Body of pancreas (tissue), 4 donors: Measurements from ENCODE around the gene DUSP12. TPM values are rescaled to one million over a fixed set of nuclear protein-coding genes. Genes with fewer than 3 reads are reported as not detected.

ENCODE experiments used
- ATAC-seq: fragments of 150-250 bp; one replicate; pipeline ENCODE4 v1.9.1; 2016
- DNase-seq, 4 donors: peaks; one replicate each; pipeline ENCODE4 v3.0.0-alpha.2; 2019
- H3K27ac ChIP-seq, 4 donors: fragments of 200-600 bp; sonication (generic); 1 replicate in 3 of 4; 2 replicates in 1 of 4; pipeline versions ENCODE4 v1.5.1 to v1.6.1; 2016 to 2019; ENCODE audit warnings: mild to moderate bottlenecking in 1 of 4, mixed read lengths in 1 of 4, moderate library complexity in 1 of 4
- H3K27me3 ChIP-seq, 2 donors: fragments of 200-600 bp; sonication (generic); one replicate each; pipeline ENCODE4 v1.6.0; 2016; ENCODE audit warnings: mild to moderate bottlenecking in 1 of 2
- H3K36me3 ChIP-seq, 2 donors: fragments of 200-600 bp; sonication (generic); replicated peaks in 1 of 2; 2 replicates each; pipeline ENCODE4 v1.5.1; 2016; ENCODE audit warnings: low read depth in 2 of 2; ENCODE audit not compliant: insufficient read depth in 1 of 2
- H3K4me1 ChIP-seq: fragments of 200-600 bp; sonication (generic); one replicate; pipeline ENCODE4 v1.6.0; 2016
- H3K4me3 ChIP-seq, 2 donors: fragments of 200-600 bp; sonication (generic); 1 replicate in 1 of 2; 2 replicates in 1 of 2; pipeline ENCODE4 v1.5.1; 2016 to 2019
- H3K9me3 ChIP-seq, 3 donors: fragments of 200-600 bp; sonication (generic); 1 replicate in 2 of 3; 2 replicates in 1 of 3; pipeline ENCODE4 v1.5.1; 2016
- POLR2A ChIP-seq, 3 donors: fragments of 450-650 bp; IDR thresholded peaks; one replicate each; pipeline ENCODE4 v1.6.1; 2016; ENCODE audit warnings: antibody characterized with exemption in 3 of 3, mild to moderate bottlenecking in 2 of 3
- WGBS, 2 donors: methylation state at CpG; one replicate each; pipeline ENCODE4 v1.1.5; 2017; 5-methylcytosine and 5-hydroxymethylcytosine counted together
- intact Hi-C: fragments of 100-400 bp; cut with DNase I; formaldehyde crosslinking; loops from one replicate; pipeline ENCODE4 v1.15.1; 2023
- total RNA-seq, 2 donors: library from RNA; depleted of rRNA; stranded (reverse); fragments of >200 nt; gene quantifications; one replicate each; pipeline ENCODE4 v1.1.0, GENCODE V29; 2016
- TF ChIP-seq, protein P1 (sequence below), 7 experiments: fragments of 450-650 bp in 4 of 7; fragments of 200-600 bp in 3 of 7; sonication (generic) in 3 of 7; IDR thresholded peaks; one replicate each; pipeline ENCODE4 v1.5.1; 2016 to 2019; ENCODE audit warnings: antibody characterized with exemption in 7 of 7

DUSP12 gene
- total RNA-seq, 2 donors from 2014 or later = 8.2 to 23.3 TPM

- H3K27me3 ChIP-seq = no peaks in the 10 kb centered on the region
- peaks cover 16% of the 10 kb centered on the region for H3K4me1 ChIP-seq
- no peaks in the 10 kb centered on the region for H3K9me3 ChIP-seq
- TF ChIP-seq, protein P1, sequence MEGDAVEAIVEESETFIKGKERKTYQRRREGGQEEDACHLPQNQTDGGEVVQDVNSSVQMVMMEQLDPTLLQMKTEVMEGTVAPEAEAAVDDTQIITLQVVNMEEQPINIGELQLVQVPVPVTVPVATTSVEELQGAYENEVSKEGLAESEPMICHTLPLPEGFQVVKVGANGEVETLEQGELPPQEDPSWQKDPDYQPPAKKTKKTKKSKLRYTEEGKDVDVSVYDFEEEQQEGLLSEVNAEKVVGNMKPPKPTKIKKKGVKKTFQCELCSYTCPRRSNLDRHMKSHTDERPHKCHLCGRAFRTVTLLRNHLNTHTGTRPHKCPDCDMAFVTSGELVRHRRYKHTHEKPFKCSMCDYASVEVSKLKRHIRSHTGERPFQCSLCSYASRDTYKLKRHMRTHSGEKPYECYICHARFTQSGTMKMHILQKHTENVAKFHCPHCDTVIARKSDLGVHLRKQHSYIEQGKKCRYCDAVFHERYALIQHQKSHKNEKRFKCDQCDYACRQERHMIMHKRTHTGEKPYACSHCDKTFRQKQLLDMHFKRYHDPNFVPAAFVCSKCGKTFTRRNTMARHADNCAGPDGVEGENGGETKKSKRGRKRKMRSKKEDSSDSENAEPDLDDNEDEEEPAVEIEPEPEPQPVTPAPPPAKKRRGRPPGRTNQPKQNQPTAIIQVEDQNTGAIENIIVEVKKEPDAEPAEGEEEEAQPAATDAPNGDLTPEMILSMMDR (IDR thresholded peaks at IDR 0.05) = peak in 4 of 7 experiments; percentile 23 to 35 (median 28)
- peak; percentile 68 to 89 (median 85) for TF ChIP-seq POLR2A (IDR thresholded peaks at IDR 0.05)
- WGBS, 2 donors = 0 to 1% methylated on average over 19 to 77 of the region's 83 CpGs
- H3K4me3 ChIP-seq = peak overlapping the region; percentile 55 to 68
- H3K36me3 ChIP-seq = no peaks in the 10 kb centered on the region
- peak; percentile 86 to 93 (median 91) for DNase-seq
- peak; percentile 90 for ATAC-seq
- intact Hi-C loops = no loop called here
- peak overlapping the region; percentile 73 to 82 (median 80) for H3K27ac ChIP-seq
Observed at GRCh38 chr1:161726473-161727255, 22.9 kb upstream of the DUSP12 start.

GRCh38 chr1:161727256-161727924, 22.2 kb upstream of the DUSP12 start:
- peak overlapping the region; percentile 73 to 82 (median 80) for H3K27ac ChIP-seq
- ATAC-seq (no peak), DNase-seq (no peak)
- TF ChIP-seq POLR2A (IDR thresholded peaks at IDR 0.05) = peak in 2 of 3 donors; percentile 57 to 64
- TF ChIP-seq, protein P1 (IDR thresholded peaks at IDR 0.05) = no peak
- no peaks in the 10 kb centered on the region for H3K36me3 ChIP-seq
- intact Hi-C loops = no loop called here
- no peaks in the 10 kb centered on the region for H3K27me3 ChIP-seq
- H3K4me3 ChIP-seq = peak overlapping the region; percentile 11 to 55
- no peaks in the 10 kb centered on the region for H3K9me3 ChIP-seq
- H3K4me1 ChIP-seq = peaks cover 16% of the 10 kb centered on the region
- WGBS, 2 donors = 2 to 11% methylated on average over 10 to 38 of the region's 38 CpGs

DNA sequence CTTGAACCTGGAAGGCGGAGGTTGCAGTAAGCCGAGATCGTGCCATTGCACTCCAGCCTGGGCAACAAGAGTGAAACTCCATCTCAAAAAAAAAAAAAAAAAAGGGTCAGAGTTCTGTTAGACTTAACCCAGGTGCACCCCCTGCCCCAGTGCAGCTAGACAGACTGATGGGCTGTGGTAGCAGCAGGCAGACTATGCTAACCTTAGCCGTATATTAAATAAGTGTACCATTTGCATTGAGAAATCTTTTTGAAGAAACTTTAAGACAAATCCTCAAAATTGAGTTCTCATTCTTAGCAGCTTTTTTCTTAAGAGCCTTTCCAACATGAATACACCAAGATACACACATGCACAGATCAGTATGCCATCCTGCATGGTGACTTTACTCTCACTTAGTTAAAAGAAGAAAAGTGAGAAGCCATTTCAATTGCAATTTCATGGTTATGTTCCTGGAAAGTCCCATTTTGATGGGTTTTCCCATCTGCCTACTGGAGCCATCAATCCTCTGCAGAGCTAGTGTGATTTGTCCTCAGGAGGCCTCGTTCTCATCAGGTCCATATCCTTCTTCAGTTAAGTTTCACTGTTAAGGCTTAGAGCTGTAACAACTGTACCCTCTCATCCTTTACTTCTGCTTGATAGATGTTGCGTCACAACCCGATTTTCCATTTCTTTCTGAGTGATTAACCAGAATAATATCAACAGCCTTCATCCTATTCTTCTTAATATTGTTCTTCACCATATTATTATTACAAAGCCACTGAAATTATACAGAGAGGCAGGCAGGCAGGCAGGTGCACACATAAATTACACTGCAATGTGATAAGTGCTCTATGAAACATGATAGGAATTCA, 21.0 kb upstream of the DUSP12 start:
- peaks cover 16% of the 10 kb centered on the region for H3K4me1 ChIP-seq
- no peak overlapping the region for H3K27ac ChIP-seq
- intact Hi-C loops = no loop called here
- no peaks in the 10 kb centered on the region for H3K36me3 ChIP-seq
- no peak overlapping the region for H3K4me3 ChIP-seq
- H3K9me3 ChIP-seq = no peaks in the 10 kb centered on the region
- DNase-seq (no peak), ATAC-seq (no peak)
- TF ChIP-seq, protein P1 (IDR thresholded peaks at IDR 0.05) = no peak
- no peak for TF ChIP-seq POLR2A (IDR thresholded peaks at IDR 0.05)
- no peaks in the 10 kb centered on the region for H3K27me3 ChIP-seq
- WGBS, 2 donors = 90 to 93% methylated on average over 7 of the region's 7 CpGs

- Histone ChIP-seq H3K9me3 (no peaks in the 10 kb centered on the region), H3K27ac (no peak overlapping the region), H3K4me3 (no peak overlapping the region), H3K4me1 (peaks cover 16% of the 10 kb centered on the region), H3K36me3 (no peaks in the 10 kb centered on the region), H3K27me3 (no peaks in the 10 kb centered on the region)
- DNase-seq (no peak), ATAC-seq (no peak)
- TF ChIP-seq, protein P1 (IDR thresholded peaks at IDR 0.05) = no peak
- no peak for TF ChIP-seq POLR2A (IDR thresholded peaks at IDR 0.05)
- WGBS, 2 donors = 60 to 82% methylated on average over 6 of the region's 6 CpGs
- intact Hi-C loops = no loop called here
Observed at GRCh38 chr1:161730050-161730564, 19.5 kb upstream of the DUSP12 start.
